GM18508 (cell line): ENCODE data around the gene KANSL1.

Experiments
- ATAC-seq: cut with Tn5 transposase; IDR thresholded peaks from one replicate; pipeline ENCODE4 v1.9.1; 2021; ENCODE audit warnings: moderate number of reproducible peaks; ENCODE audit not compliant: insufficient read depth, unreplicated experiment

The KANSL1 gene

GRCh38 chr17:46144246-46144645 lies 49.0 kb downstream of the KANSL1 start:
- ATAC-seq: no peak

- no peak for ATAC-seq
Measured at GRCh38 chr17:46143827-46144236, 49.4 kb downstream of the KANSL1 start.

- ATAC-seq: no peak
Measured at GRCh38 chr17:46141645-46142044, 51.6 kb downstream of the KANSL1 start.

- no peak for ATAC-seq
Measured at GRCh38 chr17:46140645-46141197, 52.5 kb downstream of the KANSL1 start.

- no peak for ATAC-seq
Measured at GRCh38 chr17:46139432-46140210, 53.6 kb downstream of the KANSL1 start.

GRCh38 chr17:46138473-46138872 lies 54.8 kb downstream of the KANSL1 start:
- no peak for ATAC-seq

GRCh38 chr17:46136820-46137219 lies 56.4 kb downstream of the KANSL1 start:
- no peak for ATAC-seq

GRCh38 chr17:46135879-46136563 lies 57.2 kb downstream of the KANSL1 start:
- ATAC-seq: no peak

- ATAC-seq: no peak
Measured at GRCh38 chr17:46135126-46135812, 58.0 kb downstream of the KANSL1 start.

- no peak for ATAC-seq
Measured at GRCh38 chr17:46129302-46129701, 63.9 kb downstream of the KANSL1 start.

GRCh38 chr17:46128453-46128852 lies 64.8 kb downstream of the KANSL1 start:
- ATAC-seq: no peak

- no peak for ATAC-seq
Measured at GRCh38 chr17:46127524-46127923, 65.7 kb downstream of the KANSL1 start.

GRCh38 chr17:46126840-46127239 lies 66.4 kb downstream of the KANSL1 start:
- ATAC-seq: no peak

GRCh38 chr17:46125831-46126230 lies 67.4 kb downstream of the KANSL1 start:
- no peak for ATAC-seq

GRCh38 chr17:46124695-46125592 lies 68.3 kb downstream of the KANSL1 start:
- ATAC-seq: no peak

GRCh38 chr17:46123607-46124006 lies 69.6 kb downstream of the KANSL1 start:
- ATAC-seq: no peak

GRCh38 chr17:46122486-46122871 lies 70.8 kb downstream of the KANSL1 start:
- ATAC-seq: no peak

GRCh38 chr17:46121841-46122485 lies 71.3 kb downstream of the KANSL1 start:
- no peak for ATAC-seq

GRCh38 chr17:46121165-46121764 lies 72.0 kb downstream of the KANSL1 start:
- no peak for ATAC-seq
